K562 (cell line): ENCODE results near the gene YBEY. TPM values are rescaled to one million over a fixed set of nuclear protein-coding genes. Genes with fewer than 3 reads are reported as not detected.

Experiments
- CREM ChIP-seq: IDR thresholded peaks from 2 replicates; pipeline ENCODE4 v1.6.1; 2014; ENCODE audit warnings: antibody characterized with exemption, low read depth
- GATA2 ChIP-seq: sonication (generic); formaldehyde crosslinking; IDR thresholded peaks from 2 replicates; pipeline ENCODE4 v1.4.0; 2020; ENCODE audit warnings: mild to moderate bottlenecking, missing genetic modification reagents
- LEF1 ChIP-seq: fragments of 450-650 bp; IDR thresholded peaks from 2 replicates; pipeline ENCODE4 v1.6.1; 2016; ENCODE audit warnings: mild to moderate bottlenecking
- NFIC ChIP-seq: fragments of 450-650 bp; IDR thresholded peaks from 2 replicates; pipeline ENCODE4 v1.6.1; 2017; ENCODE audit warnings: mild to moderate bottlenecking, inconsistent platforms
- SMAD1 ChIP-seq: fragments of 150-350 bp; IDR thresholded peaks from 2 replicates; pipeline ENCODE4 v1.6.1; 2014; ENCODE audit warnings: low read length, low read depth; ENCODE audit not compliant: partially characterized antibody
- TFAP4 ChIP-seq: sonication (generic); formaldehyde crosslinking; IDR thresholded peaks from 2 replicates; pipeline ENCODE4 v1.8.0; 2022; ENCODE audit warnings: missing genetic modification reagents, mild to moderate bottlenecking, moderate library complexity, borderline replicate concordance
- TFE3 ChIP-seq: fragments of 450-650 bp; formaldehyde crosslinking; IDR thresholded peaks from 2 replicates; pipeline ENCODE4 v1.4.0; 2020; ENCODE audit warnings: mild to moderate bottlenecking, mixed read lengths
- U2AF1 ChIP-seq: fragments of 200-400 bp; formaldehyde crosslinking; optimal IDR thresholded peaks from 2 replicates; pipeline ENCODE3; 2017; ENCODE audit warnings: mild to moderate bottlenecking, low read depth, low read length, moderate library complexity
- XRCC4 ChIP-seq: IDR thresholded peaks from one replicate; pipeline ENCODE4 v1.6.1; 2011; ENCODE audit not compliant: insufficient read depth, insufficient read length; ENCODE audit errors: extremely low read depth
- ZNF318 ChIP-seq, 2 experiments: fragments of 450-650 bp; IDR thresholded peaks; 2 replicates each; pipeline ENCODE4 v1.6.1; 2016; ENCODE audit warnings: mild to moderate bottlenecking in 2 of 2, borderline replicate concordance in 1 of 2, low read depth in 1 of 2, moderate library complexity in 1 of 2
- ZNF57 ChIP-seq: fragments of 450-650 bp; formaldehyde crosslinking; IDR thresholded peaks from 2 replicates; pipeline ENCODE4 v1.4.0; 2020; ENCODE audit warnings: mild to moderate bottlenecking, moderate library complexity
- ZNF655 ChIP-seq: fragments of 250-450 bp; sonication (Bioruptor Pico); IDR thresholded peaks from 2 replicates; pipeline ENCODE4 v1.5.0; 2021
- polyA plus RNA-seq, 8 experiments: library from polyadenylated mRNA; depleted of rRNA in 4 of 8; stranded (reverse) in 5 of 8; unstranded in 3 of 8; fragments of >200 nt; fragmentation: Nextera tagmentation in 2 of 8; fragmentation: Illumina TruSeq in 1 of 8; extraction: Ambion mirVana in 2 of 8; extraction: Trizol in 1 of 8; gene quantifications; 2 replicates each; pipeline versions ENCODE4 v1.2.1 to v1.2.3, GENCODE V29; 2011 to 2014; ENCODE audit warnings: inconsistent platforms in 1 of 8, missing spikeins in 1 of 8
- total RNA-seq, 7 experiments: library from RNA; depleted of rRNA in 6 of 7; stranded (reverse); fragments of >200 nt in 6 of 7; fragmentation: Illumina TruSeq in 2 of 7; extraction: Trizol in 2 of 7; gene quantifications; 2 replicates each; pipeline versions ENCODE4 v1.2.1 to v1.2.3, GENCODE V29; 2011 to 2021; ENCODE audit warnings: low replicate concordance in 1 of 7

Gene YBEY
- total and polyA plus RNA-seq, 9 of the 15 experiments (the other 6 are each of a cell fraction or from before 2014, with no cell fraction given): 6.4 to 28.0 (median 12.4) TPM

- TF ChIP-seq ZNF318 (IDR thresholded peaks at IDR 0.05; ENCODE audit: borderline replicate concordance in 1 of 2, low read depth in 1 of 2) (no peak), TFE3 (CRISPR knock-in tag) (no peak), SMAD1 (peak; percentile 40), GATA2 (CRISPR knock-in tag) (no peak), ZNF655 (CRISPR knock-in tag) (no peak), TFAP4 (CRISPR knock-in tag) (peak; percentile 70; the same call in 1 of the 2 replicates), XRCC4 (no peak), ZNF57 (CRISPR knock-in tag) (no peak), LEF1 (no peak; the same call in none of the 2 replicates), NFIC (no peak), U2AF1 (peak; percentile 84), CREM (peak; percentile 87)
These were observed 37.7 kb downstream of the YBEY start, which contains the start of the genes C21orf58 and PCNT (continued) for GRCh38 chr21:46323710-46324389.
